HEK293 (cell line): ENCODE measurements around the gene CXorf58.

Experiments used
- CTCF ChIA-PET: fragments of 350-600 bp; formaldehyde crosslinking; extraction: SDS; loops from one replicate; lab custom pipeline; 2021; ENCODE audit warnings: antibody characterized with exemption; lab: Yijun Ruan, JAX
- POLR2A ChIA-PET: fragments of 300-600 bp; formaldehyde crosslinking; extraction: SDS; loops from one replicate; lab custom pipeline; 2020; ENCODE audit warnings: antibody characterized with exemption, inconsistent platforms; lab: Yijun Ruan, JAX
- H3K27ac ChIP-seq: fragments of 200-500 bp; sonication (Bioruptor generic); 2 replicates; pipeline ENCODE4 v1.5.1; 2014; ENCODE audit warnings: low read depth, low read length, control low read depth, inconsistent platforms; ENCODE audit errors: extremely low read depth
- H3K36me3 ChIP-seq, 2 experiments: fragments of 200-500 bp in 1 of 2; sonication (Bioruptor generic) in 1 of 2; 1 replicate in 1 of 2; 2 replicates in 1 of 2; pipeline ENCODE4 v1.5.1; 2014 to 2017; ENCODE audit warnings: inconsistent platforms in 2 of 2, low read length in 2 of 2; ENCODE audit not compliant: control insufficient read depth in 2 of 2, insufficient read depth in 1 of 2
- H3K4me1 ChIP-seq: fragments of 200-500 bp; sonication (Bioruptor generic); 2 replicates; pipeline ENCODE4 v1.5.1; 2014; ENCODE audit warnings: mild to moderate bottlenecking, low read length, inconsistent platforms; ENCODE audit not compliant: control insufficient read depth, insufficient read depth
- H3K4me3 ChIP-seq: 2 replicates; pipeline ENCODE4 v1.5.1; 2011; ENCODE audit warnings: low read depth, mild to moderate bottlenecking, control low read depth, low read length, moderate library complexity
- H3K9me3 ChIP-seq: fragments of 200-500 bp; sonication (Bioruptor generic); 2 replicates; pipeline ENCODE4 v1.5.1; 2014; ENCODE audit warnings: low read depth, low read length, inconsistent platforms; ENCODE audit not compliant: control insufficient read depth, insufficient read depth
- BCL11B ChIP-seq: fragments of 450-650 bp; formaldehyde crosslinking; IDR thresholded peaks from 2 replicates; pipeline ENCODE4 v1.5.1; 2016; ENCODE audit warnings: low read depth, missing biosample characterization, missing genetic modification characterization
- KLF16 ChIP-seq: fragments of 450-650 bp; formaldehyde crosslinking; IDR thresholded peaks from 2 replicates; pipeline ENCODE4 v1.5.1; 2017; ENCODE audit warnings: missing biosample characterization, missing genetic modification characterization
- KLF9 ChIP-seq: fragments of 450-650 bp; formaldehyde crosslinking; IDR thresholded peaks from 2 replicates; pipeline ENCODE4 v1.5.1; 2016; ENCODE audit warnings: missing biosample characterization, missing genetic modification characterization, low read depth
- MEIS1 ChIP-seq: sonication (generic); formaldehyde crosslinking; IDR thresholded peaks from 2 replicates; pipeline ENCODE4 v1.8.1; 2022; ENCODE audit warnings: missing genetic modification reagents, mild to moderate bottlenecking, borderline replicate concordance
- SCRT2 ChIP-seq: fragments of 450-650 bp; formaldehyde crosslinking; IDR thresholded peaks from 2 replicates; pipeline ENCODE4 v1.5.1; 2016; ENCODE audit warnings: missing biosample characterization, missing genetic modification characterization
- SP7 ChIP-seq: fragments of 450-650 bp; formaldehyde crosslinking; IDR thresholded peaks from 2 replicates; pipeline ENCODE4 v1.5.1; 2016; ENCODE audit warnings: missing biosample characterization, missing genetic modification characterization
- ZBTB1 ChIP-seq: fragments of 450-650 bp; formaldehyde crosslinking; IDR thresholded peaks from 2 replicates; pipeline ENCODE4 v1.5.1; 2016; ENCODE audit warnings: missing biosample characterization, missing genetic modification characterization
- ZBTB21 ChIP-seq: fragments of 450-650 bp; formaldehyde crosslinking; IDR thresholded peaks from 2 replicates; pipeline ENCODE4 v1.5.1; 2017; ENCODE audit warnings: missing biosample characterization, missing genetic modification characterization
- ZNF211 ChIP-seq: fragments of 450-650 bp; formaldehyde crosslinking; IDR thresholded peaks from 2 replicates; pipeline ENCODE4 v1.5.1; 2016; ENCODE audit warnings: low read depth, missing biosample characterization, missing genetic modification characterization
- ZNF324 ChIP-seq: fragments of 450-650 bp; formaldehyde crosslinking; IDR thresholded peaks from 2 replicates; pipeline ENCODE4 v1.5.1; 2016; ENCODE audit warnings: missing biosample characterization, missing genetic modification characterization
- ZNF341 ChIP-seq: fragments of 450-650 bp; formaldehyde crosslinking; IDR thresholded peaks from 2 replicates; pipeline ENCODE4; 2016; ENCODE audit warnings: low read depth, missing biosample characterization, missing genetic modification characterization
- ZNF394 ChIP-seq: fragments of 450-650 bp; formaldehyde crosslinking; IDR thresholded peaks from 2 replicates; pipeline ENCODE4 v1.5.1; 2016; ENCODE audit warnings: missing biosample characterization, missing genetic modification characterization, mild to moderate bottlenecking, moderate library complexity, borderline replicate concordance
- ZNF48 ChIP-seq: fragments of 450-650 bp; formaldehyde crosslinking; IDR thresholded peaks from 2 replicates; pipeline ENCODE4 v1.5.1; 2016; ENCODE audit warnings: missing biosample characterization, missing genetic modification characterization
- ZNF501 ChIP-seq: fragments of 450-650 bp; formaldehyde crosslinking; IDR thresholded peaks from 2 replicates; pipeline ENCODE4 v1.5.1; 2016; ENCODE audit warnings: missing biosample characterization, missing genetic modification characterization
- ZNF600 ChIP-seq: fragments of 450-650 bp; formaldehyde crosslinking; IDR thresholded peaks from 2 replicates; pipeline ENCODE4 v1.5.1; 2016; ENCODE audit warnings: missing biosample characterization, missing genetic modification characterization
- ZNF624 ChIP-seq: fragments of 450-650 bp; formaldehyde crosslinking; IDR thresholded peaks from 2 replicates; pipeline ENCODE4 v1.5.1; 2017; ENCODE audit warnings: missing biosample characterization, missing genetic modification characterization
- ZNF785 ChIP-seq: fragments of 450-650 bp; formaldehyde crosslinking; IDR thresholded peaks from 2 replicates; pipeline ENCODE4 v1.5.1; 2016; ENCODE audit warnings: missing biosample characterization, missing genetic modification characterization
- TF ChIP-seq, protein P1 (sequence below): fragments of 450-650 bp; formaldehyde crosslinking; conservative IDR thresholded peaks from 2 replicates; pipeline ENCODE4 v1.5.1; 2016; ENCODE audit warnings: low read depth, missing biosample characterization, missing genetic modification characterization
- TF ChIP-seq, protein P2 (sequence below): fragments of 450-650 bp; formaldehyde crosslinking; IDR thresholded peaks from 2 replicates; pipeline ENCODE4 v1.5.1; 2016; ENCODE audit warnings: missing biosample characterization, missing genetic modification characterization
- TF ChIP-seq, protein P3 (sequence below): fragments of 450-650 bp; formaldehyde crosslinking; IDR thresholded peaks from 2 replicates; pipeline ENCODE4 v1.5.1; 2016; ENCODE audit warnings: missing biosample characterization, missing genetic modification characterization
- TF ChIP-seq, protein P4 (sequence below): fragments of 450-650 bp; formaldehyde crosslinking; IDR thresholded peaks from 2 replicates; pipeline ENCODE4 v1.5.1; 2016; ENCODE audit warnings: missing biosample characterization, missing genetic modification characterization
- TF ChIP-seq, protein P5 (sequence below): fragments of 450-650 bp; formaldehyde crosslinking; IDR thresholded peaks from 2 replicates; pipeline ENCODE4 v1.5.1; 2016; ENCODE audit warnings: missing biosample characterization, missing genetic modification characterization

CXorf58 gene

DNA sequence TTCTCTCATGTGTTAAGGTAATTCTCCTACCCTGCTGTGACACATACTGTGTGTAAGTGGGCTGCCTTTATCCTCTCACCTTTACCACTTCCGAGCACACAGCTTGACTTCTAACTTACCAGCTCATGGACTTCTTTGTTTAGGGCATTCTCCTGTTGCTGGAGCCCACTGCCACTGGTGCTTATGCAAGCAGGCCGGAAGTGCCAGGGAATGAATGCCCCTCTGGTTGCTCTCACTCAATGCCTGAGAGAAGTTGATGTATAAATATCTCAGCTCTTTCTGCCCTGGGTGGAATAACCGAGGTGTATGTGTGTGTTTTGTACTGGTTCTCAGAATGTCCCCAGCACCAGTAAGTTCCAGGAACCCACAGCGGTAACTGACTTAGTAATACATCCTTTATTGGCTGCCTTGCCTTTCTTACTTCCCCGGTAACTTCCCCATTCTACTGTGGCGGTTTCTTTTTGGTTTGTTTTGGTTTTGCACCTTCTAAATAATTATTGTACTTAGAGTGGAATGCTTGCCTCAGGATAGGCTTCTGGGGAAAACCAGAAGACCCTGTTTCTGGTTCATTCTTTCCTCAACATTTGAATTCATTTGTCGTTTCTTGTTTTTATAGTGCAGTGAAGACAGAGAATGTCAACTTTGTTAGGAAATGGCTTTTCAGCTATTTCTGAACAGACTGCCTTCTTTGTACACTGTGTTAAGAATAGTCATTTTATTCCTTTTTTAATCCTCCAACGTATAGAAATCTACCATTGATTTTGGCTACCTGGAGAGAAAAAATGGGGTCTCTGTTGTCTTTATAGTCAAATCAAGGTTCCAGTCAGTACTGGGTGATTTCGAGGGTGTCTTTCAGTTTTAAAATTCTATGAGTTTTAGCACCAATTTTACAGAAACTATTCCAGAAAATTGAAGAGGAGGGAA lies 45.4 kb downstream of the CXorf58 start (continued):
- no peak for TF ChIP-seq ZNF624 (tag by site-specific recombination)
- TF ChIP-seq SCRT2 (tag by site-specific recombination): peak; percentile 87
- TF ChIP-seq, protein P1, sequence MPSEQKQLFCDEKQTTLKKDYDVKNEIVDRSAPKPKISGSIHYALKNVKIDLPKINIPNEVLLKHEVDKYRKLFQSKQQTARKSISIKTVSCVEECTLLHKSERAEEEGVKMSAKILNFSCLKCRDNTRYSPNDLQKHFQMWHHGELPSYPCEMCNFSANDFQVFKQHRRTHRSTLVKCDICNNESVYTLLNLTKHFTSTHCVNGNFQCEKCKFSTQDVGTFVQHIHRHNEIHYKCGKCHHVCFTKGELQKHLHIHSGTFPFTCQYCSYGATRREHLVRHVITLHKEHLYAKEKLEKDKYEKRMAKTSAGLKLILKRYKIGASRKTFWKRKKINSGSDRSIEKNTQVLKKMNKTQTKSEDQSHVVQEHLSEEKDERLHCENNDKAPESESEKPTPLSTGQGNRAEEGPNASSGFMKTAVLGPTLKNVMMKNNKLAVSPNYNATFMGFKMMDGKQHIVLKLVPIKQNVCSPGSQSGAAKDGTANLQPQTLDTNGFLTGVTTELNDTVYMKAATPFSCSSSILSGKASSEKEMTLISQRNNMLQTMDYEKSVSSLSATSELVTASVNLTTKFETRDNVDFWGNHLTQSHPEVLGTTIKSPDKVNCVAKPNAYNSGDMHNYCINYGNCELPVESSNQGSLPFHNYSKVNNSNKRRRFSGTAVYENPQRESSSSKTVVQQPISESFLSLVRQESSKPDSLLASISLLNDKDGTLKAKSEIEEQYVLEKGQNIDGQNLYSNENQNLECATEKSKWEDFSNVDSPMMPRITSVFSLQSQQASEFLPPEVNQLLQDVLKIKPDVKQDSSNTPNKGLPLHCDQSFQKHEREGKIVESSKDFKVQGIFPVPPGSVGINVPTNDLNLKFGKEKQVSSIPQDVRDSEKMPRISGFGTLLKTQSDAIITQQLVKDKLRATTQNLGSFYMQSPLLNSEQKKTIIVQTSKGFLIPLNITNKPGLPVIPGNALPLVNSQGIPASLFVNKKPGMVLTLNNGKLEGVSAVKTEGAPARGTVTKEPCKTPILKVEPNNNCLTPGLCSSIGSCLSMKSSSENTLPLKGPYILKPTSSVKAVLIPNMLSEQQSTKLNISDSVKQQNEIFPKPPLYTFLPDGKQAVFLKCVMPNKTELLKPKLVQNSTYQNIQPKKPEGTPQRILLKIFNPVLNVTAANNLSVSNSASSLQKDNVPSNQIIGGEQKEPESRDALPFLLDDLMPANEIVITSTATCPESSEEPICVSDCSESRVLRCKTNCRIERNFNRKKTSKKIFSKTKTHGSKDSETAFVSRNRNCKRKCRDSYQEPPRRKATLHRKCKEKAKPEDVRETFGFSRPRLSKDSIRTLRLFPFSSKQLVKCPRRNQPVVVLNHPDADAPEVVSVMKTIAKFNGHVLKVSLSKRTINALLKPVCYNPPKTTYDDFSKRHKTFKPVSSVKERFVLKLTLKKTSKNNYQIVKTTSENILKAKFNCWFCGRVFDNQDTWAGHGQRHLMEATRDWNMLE (tag by site-specific recombination): 0 out of 2 replicates have a peak, but pooled peaks have one; percentile 15
- TF ChIP-seq, protein P2, sequence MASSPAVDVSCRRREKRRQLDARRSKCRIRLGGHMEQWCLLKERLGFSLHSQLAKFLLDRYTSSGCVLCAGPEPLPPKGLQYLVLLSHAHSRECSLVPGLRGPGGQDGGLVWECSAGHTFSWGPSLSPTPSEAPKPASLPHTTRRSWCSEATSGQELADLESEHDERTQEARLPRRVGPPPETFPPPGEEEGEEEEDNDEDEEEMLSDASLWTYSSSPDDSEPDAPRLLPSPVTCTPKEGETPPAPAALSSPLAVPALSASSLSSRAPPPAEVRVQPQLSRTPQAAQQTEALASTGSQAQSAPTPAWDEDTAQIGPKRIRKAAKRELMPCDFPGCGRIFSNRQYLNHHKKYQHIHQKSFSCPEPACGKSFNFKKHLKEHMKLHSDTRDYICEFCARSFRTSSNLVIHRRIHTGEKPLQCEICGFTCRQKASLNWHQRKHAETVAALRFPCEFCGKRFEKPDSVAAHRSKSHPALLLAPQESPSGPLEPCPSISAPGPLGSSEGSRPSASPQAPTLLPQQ (tag by site-specific recombination): 0 out of 2 replicates have a peak, but pooled peaks have one; percentile 25
- TF ChIP-seq SP7: no peak

DNA sequence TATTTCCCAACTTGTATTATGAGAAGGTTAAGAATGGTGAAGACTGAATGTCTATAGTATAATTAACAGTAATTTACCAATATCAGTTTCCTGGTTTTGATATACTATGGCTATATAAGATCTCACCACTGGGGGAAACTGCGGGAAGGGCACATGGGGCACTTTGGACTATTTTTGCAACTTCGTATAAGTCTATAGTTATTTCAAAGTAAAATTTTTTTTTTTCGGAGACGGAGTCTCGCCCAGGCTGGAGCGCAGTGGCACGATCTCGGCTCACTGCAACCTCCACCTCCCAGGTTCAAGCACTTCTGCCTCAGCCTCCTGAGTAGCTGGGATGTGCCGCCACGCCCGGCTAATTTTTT lies 46.1 kb downstream of the CXorf58 start:
- TF ChIP-seq, protein P3, sequence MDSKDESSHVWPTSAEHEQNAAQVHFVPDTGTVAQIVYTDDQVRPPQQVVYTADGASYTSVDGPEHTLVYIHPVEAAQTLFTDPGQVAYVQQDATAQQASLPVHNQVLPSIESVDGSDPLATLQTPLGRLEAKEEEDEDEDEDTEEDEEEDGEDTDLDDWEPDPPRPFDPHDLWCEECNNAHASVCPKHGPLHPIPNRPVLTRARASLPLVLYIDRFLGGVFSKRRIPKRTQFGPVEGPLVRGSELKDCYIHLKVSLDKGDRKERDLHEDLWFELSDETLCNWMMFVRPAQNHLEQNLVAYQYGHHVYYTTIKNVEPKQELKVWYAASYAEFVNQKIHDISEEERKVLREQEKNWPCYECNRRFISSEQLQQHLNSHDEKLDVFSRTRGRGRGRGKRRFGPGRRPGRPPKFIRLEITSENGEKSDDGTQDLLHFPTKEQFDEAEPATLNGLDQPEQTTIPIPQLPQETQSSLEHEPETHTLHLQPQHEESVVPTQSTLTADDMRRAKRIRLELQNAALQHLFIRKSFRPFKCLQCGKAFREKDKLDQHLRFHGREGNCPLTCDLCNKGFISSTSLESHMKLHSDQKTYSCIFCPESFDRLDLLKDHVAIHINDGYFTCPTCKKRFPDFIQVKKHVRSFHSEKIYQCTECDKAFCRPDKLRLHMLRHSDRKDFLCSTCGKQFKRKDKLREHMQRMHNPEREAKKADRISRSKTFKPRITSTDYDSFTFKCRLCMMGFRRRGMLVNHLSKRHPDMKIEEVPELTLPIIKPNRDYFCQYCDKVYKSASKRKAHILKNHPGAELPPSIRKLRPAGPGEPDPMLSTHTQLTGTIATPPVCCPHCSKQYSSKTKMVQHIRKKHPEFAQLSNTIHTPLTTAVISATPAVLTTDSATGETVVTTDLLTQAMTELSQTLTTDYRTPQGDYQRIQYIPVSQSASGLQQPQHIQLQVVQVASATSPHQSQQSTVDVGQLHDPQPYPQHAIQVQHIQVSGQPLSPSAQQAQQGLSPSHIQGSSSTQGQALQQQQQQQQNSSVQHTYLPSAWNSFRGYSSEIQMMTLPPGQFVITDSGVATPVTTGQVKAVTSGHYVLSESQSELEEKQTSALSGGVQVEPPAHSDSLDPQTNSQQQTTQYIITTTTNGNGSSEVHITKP (tag by site-specific recombination): peak; percentile 61
- no peak for TF ChIP-seq ZNF785
- 0 out of 2 replicates have a peak, but pooled peaks have one; percentile 10 for TF ChIP-seq ZNF341 (tag by site-specific recombination)
- TF ChIP-seq KLF16 (tag by site-specific recombination): no peak
- no peak for TF ChIP-seq KLF9
- TF ChIP-seq, protein P4, sequence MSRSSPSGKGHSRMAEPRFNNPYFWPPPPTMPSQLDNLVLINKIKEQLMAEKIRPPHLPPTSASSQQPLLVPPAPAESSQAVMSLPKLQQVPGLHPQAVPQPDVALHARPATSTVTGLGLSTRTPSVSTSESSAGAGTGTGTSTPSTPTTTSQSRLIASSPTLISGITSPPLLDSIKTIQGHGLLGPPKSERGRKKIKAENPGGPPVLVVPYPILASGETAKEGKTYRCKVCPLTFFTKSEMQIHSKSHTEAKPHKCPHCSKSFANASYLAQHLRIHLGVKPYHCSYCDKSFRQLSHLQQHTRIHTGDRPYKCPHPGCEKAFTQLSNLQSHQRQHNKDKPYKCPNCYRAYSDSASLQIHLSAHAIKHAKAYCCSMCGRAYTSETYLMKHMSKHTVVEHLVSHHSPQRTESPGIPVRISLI: no peak
- no peak for TF ChIP-seq ZNF324
- TF ChIP-seq ZNF501 (tag by site-specific recombination): no peak
- TF ChIP-seq, protein P5, sequence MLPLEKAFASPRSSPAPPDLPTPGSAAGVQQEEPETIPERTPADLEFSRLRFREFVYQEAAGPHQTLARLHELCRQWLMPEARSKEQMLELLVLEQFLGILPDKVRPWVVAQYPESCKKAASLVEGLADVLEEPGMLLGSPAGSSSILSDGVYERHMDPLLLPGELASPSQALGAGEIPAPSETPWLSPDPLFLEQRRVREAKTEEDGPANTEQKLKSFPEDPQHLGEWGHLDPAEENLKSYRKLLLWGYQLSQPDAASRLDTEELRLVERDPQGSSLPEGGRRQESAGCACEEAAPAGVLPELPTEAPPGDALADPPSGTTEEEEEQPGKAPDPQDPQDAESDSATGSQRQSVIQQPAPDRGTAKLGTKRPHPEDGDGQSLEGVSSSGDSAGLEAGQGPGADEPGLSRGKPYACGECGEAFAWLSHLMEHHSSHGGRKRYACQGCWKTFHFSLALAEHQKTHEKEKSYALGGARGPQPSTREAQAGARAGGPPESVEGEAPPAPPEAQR (tag by site-specific recombination): no peak
- TF ChIP-seq ZNF48 (tag by site-specific recombination): no peak
- TF ChIP-seq ZNF600: no peak
- no peak for TF ChIP-seq MEIS1
- no peak for TF ChIP-seq ZNF394
- no peak for TF ChIP-seq BCL11B (tag by site-specific recombination)
- no peak for TF ChIP-seq ZNF211 (tag by site-specific recombination)
- no peak for TF ChIP-seq ZBTB1 (tag by site-specific recombination)
- no peak for TF ChIP-seq ZBTB21
- TF ChIP-seq, all 188 proteins: peak for 2
- POLR2A ChIA-PET: no interaction called here
- Histone ChIP-seq H3K4me3 (no peak overlapping the region), H3K27ac (no peak overlapping the region), H3K4me1 (no peaks in the 10 kb centered on the region), H3K9me3 (no peaks in the 10 kb centered on the region), H3K36me3 (no peaks in the 10 kb centered on the region)
- CTCF ChIA-PET: no interaction called here
